GM12878 (cell line): ENCODE measurements around the gene FLT1. TPM values are rescaled to one million over a fixed set of nuclear protein-coding genes. Genes with fewer than 3 reads are reported as not detected.

Experiments
- ATAC-seq: fragments of 200-7000 bp; cut with Tn5 transposase; 3 replicates; pipeline ENCODE4 v1.9.1; 2020; ENCODE audit warnings: mild to moderate bottlenecking, moderate library complexity
- BruUV-seq: library from RNA; stranded (reverse); fragments of 400-500 nt; replicated peaks from 2 replicates; lab custom pipeline; 2021; lab: Mats Ljungman, UMichigan
- CTCF ChIA-PET: fragments of 300-600 bp; sonication (Branson Sonifier 250); formaldehyde crosslinking; extraction: SDS; loops from one replicate; lab custom pipeline; 2021; ENCODE audit warnings: inconsistent platforms; lab: Yijun Ruan, JAX
- POLR2A ChIA-PET: fragments of 350-600 bp; formaldehyde crosslinking; extraction: SDS; loops from one replicate; lab custom pipeline; 2021; ENCODE audit warnings: inconsistent platforms; lab: Charles Lee
- RAD21 ChIA-PET: fragments of 300-600 bp; sonication (Branson Sonifier 250); formaldehyde crosslinking; loops from one replicate; lab custom pipeline; 2023; ENCODE audit warnings: antibody characterized with exemption; ENCODE audit not compliant: unreplicated experiment; lab: Charles Lee
- SMC1A ChIA-PET: fragments of 300-600 bp; sonication (Branson Sonifier 250); formaldehyde crosslinking; loops from one replicate; lab custom pipeline; 2023; ENCODE audit not compliant: unreplicated experiment, uncharacterized antibody; lab: Charles Lee
- DNase-seq: peaks from one replicate; pipeline ENCODE4 v3.0.0-alpha.2; 2011; ENCODE audit warnings: low read depth, low spot score
- FAIRE-seq: peaks from 3 replicates; lab custom pipeline; 2011; peaks lifted over from hg19 to GRCh38; lab: Jason Lieb, UNC
- H2AFZ ChIP-seq: 2 replicates; pipeline ENCODE4 v1.6.0; 2011; ENCODE audit warnings: low read depth, low read length, control low read depth; ENCODE audit not compliant: control insufficient read depth
- H3K27ac ChIP-seq: 2 replicates; pipeline ENCODE4 v1.5.1; 2011; ENCODE audit warnings: control low read depth; ENCODE audit not compliant: control insufficient read depth, insufficient read depth
- H3K27me3 ChIP-seq, 2 experiments: replicated peaks in 1 of 2; 2 replicates each; pipeline versions ENCODE4 v1.6.0 to v1.6.1; 2011; ENCODE audit warnings: low read length in 1 of 2; ENCODE audit not compliant: control insufficient read depth in 2 of 2, insufficient read depth in 2 of 2
- H3K36me3 ChIP-seq, 2 experiments: 2 replicates each; pipeline ENCODE4 v1.5.1; 2011; ENCODE audit warnings: low read length in 1 of 2; ENCODE audit not compliant: control insufficient read depth in 2 of 2, insufficient read depth in 2 of 2
- H3K4me1 ChIP-seq: 2 replicates; pipeline ENCODE4 v1.6.1; 2011; ENCODE audit warnings: mild to moderate bottlenecking, low read length, moderate library complexity, mixed read lengths; ENCODE audit not compliant: control insufficient read depth, insufficient read depth
- H3K4me2 ChIP-seq: 2 replicates; pipeline ENCODE4 v1.6.0; 2011; ENCODE audit warnings: control low read depth; ENCODE audit not compliant: control insufficient read depth, insufficient read depth
- H3K4me3 ChIP-seq: fragments of 200-600 bp; sonication (generic); 2 replicates; pipeline ENCODE4 v1.5.1; 2016
- H3K79me2 ChIP-seq: 2 replicates; pipeline ENCODE4 v1.6.0; 2011; ENCODE audit warnings: low read length; ENCODE audit not compliant: control insufficient read depth, insufficient read depth
- H3K9ac ChIP-seq: 2 replicates; pipeline ENCODE4 v1.8.0; 2011; ENCODE audit warnings: low read length, control low read depth, mixed read lengths; ENCODE audit not compliant: control insufficient read depth, insufficient read depth
- H3K9me3 ChIP-seq: replicated peaks from 3 replicates; pipeline ENCODE4 v1.5.1; 2011; ENCODE audit warnings: mild to moderate bottlenecking, low read length; ENCODE audit not compliant: control insufficient read depth, insufficient read depth
- H4K20me1 ChIP-seq: 2 replicates; pipeline ENCODE4 v1.6.0; 2011; ENCODE audit not compliant: control insufficient read depth, insufficient read depth
- ATF2 ChIP-seq: IDR thresholded peaks from 2 replicates; pipeline ENCODE4 v1.6.1; 2012; ENCODE audit warnings: low read length, inconsistent platforms
- CREM ChIP-seq: IDR thresholded peaks from 2 replicates; pipeline ENCODE4 v1.6.1; 2014; ENCODE audit warnings: antibody characterized with exemption, low read depth
- DPF2 ChIP-seq: fragments of 450-650 bp; IDR thresholded peaks from 2 replicates; pipeline ENCODE4 v1.6.1; 2017; ENCODE audit warnings: mild to moderate bottlenecking
- EGR1 ChIP-seq, 2 experiments: IDR thresholded peaks; 1 replicate in 1 of 2; 2 replicates in 1 of 2; pipeline ENCODE4 v1.6.1; 2011 to 2012; ENCODE audit warnings: low read depth in 2 of 2, low read length in 2 of 2, borderline replicate concordance in 1 of 2, mild to moderate bottlenecking in 1 of 2, moderate library complexity in 1 of 2
- HDAC2 ChIP-seq: fragments of 200-600 bp; sonication (generic); IDR thresholded peaks from 2 replicates; pipeline ENCODE4 v1.6.1; 2017
- KAT2A ChIP-seq: conservative IDR thresholded peaks from 2 replicates; pipeline ENCODE4 v1.6.1; 2011; ENCODE audit warnings: low read depth, low read length; ENCODE audit not compliant: control insufficient read depth
- KLF5 ChIP-seq: fragments of 450-650 bp; IDR thresholded peaks from 2 replicates; pipeline ENCODE4 v1.6.1; 2014; ENCODE audit warnings: mild to moderate bottlenecking; ENCODE audit not compliant: partially characterized antibody
- NFYA ChIP-seq: IDR thresholded peaks from 2 replicates; pipeline ENCODE4 v1.6.1; 2011; ENCODE audit warnings: low read depth, mild to moderate bottlenecking, low read length, improper control_type of control experiment, borderline replicate concordance
- PBX3 ChIP-seq: IDR thresholded peaks from 2 replicates; pipeline ENCODE4 v1.6.1; 2011; ENCODE audit warnings: mild to moderate bottlenecking, low read depth, low read length, moderate library complexity; ENCODE audit not compliant: insufficient replicate concordance
- SMAD5 ChIP-seq: IDR thresholded peaks from 2 replicates; pipeline ENCODE4 v1.6.1; 2016; ENCODE audit warnings: antibody characterized with exemption, low read depth
- TBL1XR1 ChIP-seq: IDR thresholded peaks from 2 replicates; pipeline ENCODE4 v1.6.1; 2012; ENCODE audit warnings: low read depth, low read length, improper control_type of control experiment
- ZNF384 ChIP-seq: IDR thresholded peaks from 2 replicates; pipeline ENCODE4 v1.6.1; 2012; ENCODE audit warnings: low read depth, mild to moderate bottlenecking, low read length, improper control_type of control experiment, borderline replicate concordance
- ZNF687 ChIP-seq: fragments of 450-650 bp; IDR thresholded peaks from 2 replicates; pipeline ENCODE4 v1.6.1; 2017; ENCODE audit warnings: mild to moderate bottlenecking, moderate library complexity
- WGBS: methylation state at CpG from one replicate; pipeline ENCODE4 v1.1.6; 2016; ENCODE audit warnings: low lambda C conversion rate; ENCODE audit not compliant: insufficient replicate concordance, insufficient coverage; ENCODE audit errors: missing lambda C conversion rate; 5-methylcytosine and 5-hydroxymethylcytosine counted together
- in situ Hi-C: fragments of 300-500 bp; cut with MboI; formaldehyde crosslinking; loops from 9 replicates; pipeline ENCODE4 v1.14.3; 2018; ENCODE audit warnings: mixed read lengths
- intact Hi-C: fragments of 100-400 bp; cut with micrococcal nuclease; formaldehyde crosslinking; loops from one replicate; pipeline ENCODE4 v1.14.2; 2022; ENCODE audit not compliant: unreplicated experiment
- polyA plus RNA-seq, 11 experiments: library from polyadenylated mRNA; depleted of rRNA in 4 of 11; unstranded in 6 of 11; stranded (reverse) in 5 of 11; fragments of >200 nt; fragmentation: Nextera tagmentation in 4 of 11; fragmentation: Illumina TruSeq in 1 of 11; extraction: Ambion mirVana in 4 of 11; extraction: Trizol in 1 of 11; gene quantifications; 1 replicate in 1 of 11; 2 replicates in 10 of 11; pipeline versions ENCODE4 v1.2.1 to v1.2.3, GENCODE V29; 2011 to 2016; ENCODE audit warnings: inconsistent platforms in 2 of 11, missing spikeins in 2 of 11, low read depth in 1 of 11
- total RNA-seq, 4 experiments: library from RNA; depleted of rRNA in 3 of 4; stranded (reverse); fragments of >200 nt in 3 of 4; fragmentation: Illumina TruSeq in 1 of 4; extraction: Trizol in 1 of 4; gene quantifications; 2 replicates each; pipeline versions ENCODE4 v1.2.1 to v1.2.3, GENCODE V29; 2013 to 2021

FLT1 gene
- total and polyA plus RNA-seq, 10 of the 15 experiments (the other 5 are each of a cell fraction or from before 2014, with no cell fraction given): 0.55 to 5.6 (median 0.84) TPM

- TF ChIP-seq ATF2 (no peak), TBL1XR1 (no peak), KLF5 (no peak), HDAC2 (no peak)
Measured at GRCh38 chr13:28499609-28500008, 4.7 kb upstream of the FLT1 start (continued).

GRCh38 chr13:28498481-28499115 lies 3.7 kb upstream of the FLT1 start:
- H3K4me3 ChIP-seq: no peak overlapping the region
- BruUV-seq: no TSS peak
- intact Hi-C loops (no loop called here), in situ Hi-C loops (no loop called here)
- ChIA-PET POLR2A (no interaction called here), SMC1A (interaction anchor here (0.6 to 1.3 kb wide), 3 partner anchors 12 to 438 kb away, joined by 3 to 4 read pairs (median 4); no protein-coding TSS in a partner anchor), CTCF (no interaction called here), RAD21 (no interaction called here)
- TF ChIP-seq KAT2A: no peak
- no peak for TF ChIP-seq DPF2
- no peak for TF ChIP-seq PBX3
- TF ChIP-seq SMAD5: no peak
- TF ChIP-seq EGR1 (IDR thresholded peaks at IDR 0.05; ENCODE audit: borderline replicate concordance in 1 of 2, low read depth in 2 of 2, low read length in 2 of 2): no peak
- no peak for TF ChIP-seq NFYA
- TF ChIP-seq ZNF687: no peak
- TF ChIP-seq CREM: no peak
- TF ChIP-seq ZNF384: no peak
- no peak for DNase-seq
- no peak overlapping the region for H3K4me2 ChIP-seq
- no peak overlapping the region for H3K9ac ChIP-seq
- H3K36me3 ChIP-seq: no peaks in the 10 kb centered on the region
- ATAC-seq: no peak
- no peak for FAIRE-seq
- no peaks in the 10 kb centered on the region for H3K79me2 ChIP-seq
- H3K4me1 ChIP-seq: no peaks in the 10 kb centered on the region
- peaks cover 15 to 27% of the 10 kb centered on the region in 2 experiments for H3K27me3 ChIP-seq
- no peaks in the 10 kb centered on the region for H3K9me3 ChIP-seq
- H2AFZ ChIP-seq: no peak overlapping the region
- 52% methylated on average over 16 of the region's 16 CpGs for WGBS
- H3K27ac ChIP-seq: no peak overlapping the region
- H4K20me1 ChIP-seq: no peaks in the 10 kb centered on the region
